NCI-H1694 (cell line): ENCODE measurements around the gene TMPRSS6.

ENCODE experiments used
- DNase-seq: peaks from one replicate; lab custom pipeline; 2025; lab: John Stamatoyannopoulos, UW

TMPRSS6 gene

DNA sequence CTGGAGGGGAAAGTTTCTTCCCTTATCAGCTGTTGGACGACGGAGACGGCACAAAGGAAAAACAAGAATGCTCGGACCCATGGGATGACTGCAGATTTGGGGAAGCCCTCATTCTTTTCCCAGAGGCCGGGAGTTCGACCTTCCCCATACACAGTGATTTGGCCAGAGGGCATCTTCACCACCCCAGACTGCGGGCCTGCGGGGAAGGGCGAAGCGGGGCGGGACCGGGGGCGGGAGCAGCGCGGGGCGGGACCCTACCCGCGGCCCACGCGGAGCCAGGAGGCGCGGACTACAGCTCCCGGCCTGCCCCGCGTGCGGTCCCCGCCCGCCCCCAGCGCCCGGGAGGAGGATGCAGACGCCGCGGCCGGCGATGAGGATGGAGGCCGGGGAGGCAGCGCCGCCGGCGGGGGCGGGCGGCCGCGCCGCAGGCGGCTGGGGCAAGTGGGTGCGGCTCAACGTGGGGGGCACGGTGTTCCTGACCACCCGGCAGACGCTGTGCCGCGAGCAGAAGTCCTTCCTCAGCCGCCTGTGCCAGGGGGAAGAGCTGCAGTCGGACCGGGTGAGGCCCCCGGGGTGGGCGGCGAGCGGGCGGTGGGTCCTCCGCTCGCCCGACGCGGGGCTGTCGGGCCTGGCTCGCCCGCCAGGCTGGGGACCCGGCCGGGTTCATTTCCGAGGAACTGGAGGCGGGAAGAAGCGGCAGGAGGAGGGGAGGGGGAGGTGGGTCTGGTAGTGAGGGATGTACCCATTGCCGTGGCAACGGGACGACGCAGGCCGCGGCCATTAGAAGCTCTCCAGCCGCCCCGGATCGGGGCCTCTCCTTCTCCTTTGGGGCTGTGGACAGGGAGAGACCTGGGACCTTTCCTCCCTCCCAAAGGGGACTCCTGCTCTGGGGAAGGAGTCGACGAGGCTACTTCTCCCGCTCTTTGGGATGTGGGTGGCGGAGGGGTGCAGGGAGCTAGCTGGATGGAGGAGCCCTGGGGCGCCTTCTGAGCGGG is 57.8 kb downstream of the TMPRSS6 start, which contains the start of gene KCTD17:
Gene KCTD17 (plus strand): TSS at position 352 of the 995 bp plus-strand sequence. CDS start 19 bp downstream, at position 371.
- peak; percentile 17 for DNase-seq

DNA sequence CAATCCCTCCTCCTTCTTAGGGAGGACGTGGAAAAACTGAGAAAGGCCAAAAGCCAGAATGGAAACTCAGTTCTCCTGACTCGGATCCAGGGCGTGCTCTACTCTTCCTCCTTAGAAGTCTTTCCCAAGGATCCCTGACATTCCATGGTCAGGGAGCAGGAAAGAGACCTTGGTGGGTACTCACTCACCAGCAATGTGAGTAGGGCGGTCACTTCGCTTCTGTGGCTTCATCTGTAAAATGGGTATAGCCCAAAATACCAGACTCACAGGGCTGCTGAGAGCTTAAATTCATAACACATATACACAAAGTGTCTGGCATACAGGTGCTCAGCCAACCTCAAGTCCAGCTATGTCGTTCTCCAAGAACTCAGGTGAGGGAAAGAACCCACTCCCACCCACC is 58.6 kb downstream of the TMPRSS6 start:
- DNase-seq: no peak

DNA sequence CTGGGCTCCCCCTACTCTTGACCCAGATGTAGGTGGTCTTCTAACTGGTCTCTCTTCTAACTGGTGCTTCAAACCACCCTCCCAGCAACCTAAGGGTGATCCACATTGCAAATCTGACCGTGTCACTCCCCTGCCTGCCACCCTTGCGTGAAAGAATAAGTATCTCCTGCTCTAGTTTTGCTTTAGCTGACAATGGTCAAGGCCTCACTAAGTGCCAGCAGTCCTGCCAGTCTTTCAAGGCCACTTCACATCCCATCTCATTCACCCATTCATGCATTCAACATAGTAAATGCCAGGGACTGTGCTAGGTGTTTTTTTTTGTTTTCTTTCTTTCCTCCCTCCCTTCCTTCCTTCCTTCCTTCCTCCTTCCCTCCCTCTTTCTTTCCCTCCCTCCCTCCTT is 60.3 kb downstream of the TMPRSS6 start:
- DNase-seq: no peak

DNA sequence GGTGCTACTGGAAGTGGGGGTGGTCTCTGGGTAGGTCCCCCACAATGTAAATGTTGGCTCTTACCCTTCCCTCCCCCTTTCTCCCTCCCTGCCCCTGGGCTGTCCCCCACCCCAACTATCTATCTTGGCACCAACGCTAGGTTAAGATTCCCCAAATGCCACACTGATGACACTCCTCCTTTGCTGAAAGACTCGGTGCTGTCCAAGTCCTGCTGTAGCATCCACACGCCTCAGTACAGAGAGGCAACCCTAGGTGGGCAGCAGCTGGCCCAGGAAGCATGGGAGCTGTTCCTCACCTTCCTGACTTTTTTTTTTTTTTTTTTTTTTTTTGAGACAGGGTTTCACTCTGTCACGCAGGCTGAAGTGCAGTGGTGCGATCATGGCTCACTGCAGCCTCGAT is 61.4 kb downstream of the TMPRSS6 start:
- no peak for DNase-seq

DNA sequence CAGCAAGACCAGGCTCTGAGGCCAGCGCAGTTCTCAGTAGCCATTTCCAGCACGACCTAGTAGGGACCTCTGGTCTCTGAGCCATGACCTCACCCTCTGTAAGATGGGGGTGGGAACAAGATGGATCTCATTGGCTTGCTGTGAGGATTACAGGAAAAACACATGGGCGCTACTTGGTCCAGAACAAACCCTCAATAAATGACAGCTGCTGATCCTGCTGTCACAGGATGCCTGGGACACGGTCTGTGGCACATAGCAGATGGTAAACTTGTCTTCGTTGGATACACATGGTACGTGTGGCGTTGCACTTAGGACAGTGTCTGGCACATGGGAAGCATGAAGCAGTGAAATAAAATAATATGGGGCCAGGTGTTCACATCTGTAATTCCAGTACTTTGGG is 62.5 kb downstream of the TMPRSS6 start:
- DNase-seq: peak; percentile 93

DNA sequence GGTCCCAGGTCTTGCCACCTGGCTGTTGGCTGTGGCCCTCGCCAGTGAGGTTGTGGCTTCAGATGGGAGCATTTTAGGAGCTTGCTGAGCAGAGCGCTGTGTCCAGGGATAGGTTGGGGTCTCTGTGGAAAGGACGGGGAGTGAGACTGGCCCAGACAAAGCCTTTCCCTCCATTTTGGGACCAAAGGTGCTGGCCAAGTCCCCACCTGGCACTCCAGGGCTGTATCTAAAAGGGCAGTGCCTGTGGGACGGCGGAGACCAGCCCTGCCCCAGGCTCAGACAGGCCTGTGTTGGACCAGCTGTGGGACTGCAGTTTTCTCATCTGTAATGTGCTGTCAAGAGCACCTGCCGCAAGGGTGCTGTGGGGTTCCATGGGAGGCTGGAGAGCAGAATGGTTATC is 62.9 kb downstream of the TMPRSS6 start:
- DNase-seq: no peak

DNA sequence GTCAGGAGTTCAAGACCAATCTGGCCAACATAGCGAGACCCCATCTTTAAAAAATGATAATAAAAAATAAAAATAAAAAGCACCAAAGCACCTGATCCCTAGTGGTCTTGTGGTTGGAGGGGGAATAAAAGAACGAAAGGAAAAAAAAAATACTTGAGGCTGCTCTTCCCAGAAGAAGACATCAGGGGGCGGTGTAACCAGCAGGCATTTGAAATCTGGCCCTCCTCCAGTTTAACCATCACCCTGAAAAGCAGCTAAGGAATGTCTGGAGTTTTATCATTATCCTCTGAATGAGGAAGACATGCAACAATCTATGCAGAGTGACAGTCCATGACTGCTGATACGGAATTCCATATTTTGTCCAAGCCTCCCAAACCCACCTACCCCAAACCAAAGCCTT is 63.6 kb downstream of the TMPRSS6 start:
- DNase-seq: peak; percentile 44

DNA sequence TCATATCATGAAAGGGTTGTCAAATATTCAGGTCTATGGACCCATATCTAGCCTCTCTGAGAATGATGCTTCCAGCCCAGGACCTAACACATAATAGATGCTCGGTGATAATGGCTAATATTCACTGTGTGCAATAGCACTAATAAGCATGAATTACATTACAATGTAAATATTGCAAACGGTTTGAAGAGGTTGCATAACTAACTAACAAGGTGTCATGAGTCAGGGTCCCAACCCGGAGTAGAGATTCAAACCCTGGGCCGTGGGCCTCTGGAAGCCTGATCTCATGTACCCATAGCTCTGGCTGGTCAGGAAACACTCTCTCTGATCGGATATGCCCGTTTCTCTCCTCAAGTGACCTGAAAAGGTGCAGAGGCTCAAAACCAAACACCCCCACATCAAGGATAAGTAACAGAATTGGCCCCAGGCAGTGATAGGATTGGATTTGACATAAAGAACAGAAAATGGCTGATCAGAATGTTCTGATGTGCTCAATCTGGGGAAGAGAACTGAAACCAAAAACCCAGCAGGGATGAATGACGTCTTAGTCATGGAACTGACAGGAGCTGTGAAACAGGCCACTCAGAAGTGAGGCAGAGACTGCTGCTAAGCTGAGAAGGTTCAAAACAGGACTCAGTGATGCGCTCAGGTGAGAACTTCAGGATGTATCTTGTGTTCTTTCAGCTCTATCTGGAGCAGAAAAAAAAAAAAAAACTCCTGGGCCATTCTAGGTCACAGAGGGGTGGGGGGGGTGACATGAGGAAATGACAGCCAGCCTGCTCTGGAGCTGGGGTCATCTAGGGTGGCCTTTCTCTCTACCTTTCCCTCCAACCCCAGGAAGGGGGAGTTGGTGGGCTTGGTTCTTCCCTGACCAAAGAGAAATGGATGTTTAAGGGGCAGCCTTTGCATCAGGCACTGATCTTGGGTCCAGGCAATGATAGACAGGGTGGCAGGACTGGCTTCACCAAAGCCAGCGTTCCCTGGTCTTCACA is 64.6 kb downstream of the TMPRSS6 start:
- no peak for DNase-seq

DNA sequence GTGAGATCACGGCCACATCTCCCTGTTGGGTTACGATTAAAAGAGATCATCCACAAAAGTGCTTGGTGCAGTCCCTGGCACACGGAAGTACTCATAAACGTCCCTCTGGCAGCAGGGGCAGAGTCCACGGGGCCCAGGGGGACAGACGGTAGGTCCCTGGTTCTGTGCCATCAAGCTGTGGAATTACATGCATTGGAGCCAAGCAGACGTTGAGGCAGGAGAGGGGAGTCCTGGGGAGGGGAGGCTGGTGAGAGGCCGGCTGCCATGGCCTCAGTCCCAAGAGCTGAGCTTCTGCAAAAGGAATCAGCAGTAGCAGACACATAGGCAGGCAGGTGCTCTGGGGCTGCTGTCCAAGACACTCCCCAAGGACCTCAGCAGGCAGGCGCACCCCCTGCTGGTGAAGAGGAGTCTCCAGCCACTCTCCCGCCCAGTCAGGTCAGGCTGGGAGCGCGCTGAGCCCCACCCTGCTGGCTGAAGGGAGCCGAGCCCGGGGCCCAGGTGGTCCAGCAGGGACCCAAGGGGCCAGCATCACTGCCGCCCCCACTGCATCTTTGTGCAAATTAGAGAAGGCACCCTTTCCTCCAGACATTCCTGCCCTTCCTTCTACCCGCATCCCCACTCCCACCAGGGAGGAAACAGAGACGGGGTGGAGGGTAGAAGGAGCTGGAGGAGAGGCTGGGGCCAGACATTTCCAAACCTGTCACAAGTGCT is 65.5 kb downstream of the TMPRSS6 start:
- no peak for DNase-seq

DNA sequence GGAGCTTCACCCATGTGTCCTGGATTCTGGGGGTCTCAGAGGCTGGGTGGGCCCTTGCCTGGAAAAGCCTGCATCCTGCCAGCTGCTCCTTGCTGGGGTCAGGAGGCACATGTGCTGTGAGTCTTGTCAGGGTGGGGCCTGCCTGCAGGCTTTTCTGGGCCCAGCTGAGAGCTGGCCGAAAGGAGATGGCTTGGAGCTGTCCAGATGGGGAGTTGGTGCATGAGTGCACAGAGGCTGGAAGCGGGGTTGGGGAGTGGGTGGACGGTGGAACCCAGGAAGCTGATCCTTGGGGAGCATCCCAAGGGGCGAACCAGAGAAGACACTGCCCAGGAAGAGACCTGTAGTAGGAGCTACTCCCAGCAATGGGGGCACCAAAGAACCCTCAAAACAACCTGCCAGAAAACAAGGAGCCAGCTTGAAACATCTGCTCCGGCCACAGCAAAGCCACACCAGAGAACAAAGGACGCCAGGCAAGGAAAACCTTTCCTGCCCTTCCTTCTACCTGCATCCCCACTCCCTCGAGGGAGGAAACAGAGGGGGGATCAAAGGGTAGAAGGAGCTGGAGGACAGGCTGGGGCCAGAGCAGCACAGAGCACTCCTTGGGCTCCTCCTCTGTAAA is 66.2 kb downstream of the TMPRSS6 start:
- DNase-seq: no peak

DNA sequence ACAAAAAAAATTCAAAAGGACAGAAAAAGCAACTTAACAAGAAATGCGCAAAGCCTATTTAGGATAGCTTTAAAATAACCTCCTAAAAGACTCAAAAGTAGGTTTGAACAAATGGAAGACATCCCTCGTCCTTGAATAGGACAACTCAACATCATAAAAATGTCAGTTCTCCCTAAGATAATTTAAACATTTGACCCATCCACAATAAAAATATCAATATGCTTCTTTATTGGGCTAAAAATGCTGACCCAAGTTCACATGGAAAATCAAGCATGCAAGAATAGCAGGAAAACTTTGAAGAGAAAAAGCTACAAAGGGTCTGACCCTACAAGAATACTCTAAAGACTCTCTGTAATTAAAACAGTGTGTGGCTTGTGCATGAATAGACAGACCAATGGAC is 70.0 kb downstream of the TMPRSS6 start:
- no peak for DNase-seq

DNA sequence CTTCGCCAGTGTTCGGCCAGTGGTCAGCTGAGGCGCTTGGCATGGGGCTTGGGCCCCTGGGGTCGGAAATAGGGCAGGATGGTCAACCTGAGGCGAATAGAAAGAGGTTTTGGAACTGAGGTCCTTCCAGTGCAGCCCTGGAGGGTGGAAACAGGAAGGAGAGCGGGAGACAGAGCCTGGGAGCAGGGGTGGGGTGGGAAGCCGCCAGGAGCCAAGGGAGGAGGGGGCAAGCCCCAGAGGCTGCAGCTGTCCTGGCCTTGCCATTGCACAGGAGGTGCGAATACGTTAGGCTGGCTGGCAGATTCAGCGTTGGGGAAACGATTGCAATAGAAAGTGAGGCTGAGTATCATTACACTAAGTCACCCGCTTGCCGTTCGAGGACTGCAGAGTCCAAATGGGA is 71.8 kb downstream of the TMPRSS6 start:
- no peak for DNase-seq

DNA sequence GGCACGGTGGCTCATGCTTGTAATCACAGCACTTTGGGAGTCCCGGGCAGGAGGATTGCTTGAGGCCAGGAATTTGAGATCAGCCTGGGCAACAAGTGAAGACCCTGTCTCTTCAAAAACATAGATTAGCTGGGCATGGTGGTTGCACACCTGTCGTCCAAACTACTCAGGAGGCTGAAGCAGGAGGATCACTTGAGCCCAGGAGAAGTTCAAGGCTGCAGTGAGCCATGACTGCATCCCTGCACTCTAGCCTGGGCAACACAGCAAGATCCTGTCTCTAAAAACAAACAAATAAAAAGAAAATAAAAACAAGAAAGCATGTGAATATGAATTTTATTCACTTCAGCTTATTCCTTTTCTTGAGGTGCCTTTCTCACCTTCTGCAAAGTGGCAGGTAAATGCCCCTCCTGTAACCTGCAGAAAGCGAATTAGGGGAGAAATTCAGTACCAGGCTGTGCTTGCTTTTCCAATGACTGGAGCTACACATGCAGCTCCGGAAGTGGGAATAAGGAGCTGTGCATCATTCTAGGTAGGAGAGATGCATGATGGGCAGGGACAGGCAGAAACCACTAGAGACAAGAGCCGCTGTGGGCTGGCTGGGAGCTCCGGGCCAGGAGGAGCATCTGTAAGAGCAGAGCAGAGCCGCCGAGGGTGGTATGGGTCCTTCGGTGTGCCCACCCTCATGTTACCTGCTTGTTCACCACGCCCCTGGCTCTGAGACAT is 72.7 kb downstream of the TMPRSS6 start:
- no peak for DNase-seq

DNA sequence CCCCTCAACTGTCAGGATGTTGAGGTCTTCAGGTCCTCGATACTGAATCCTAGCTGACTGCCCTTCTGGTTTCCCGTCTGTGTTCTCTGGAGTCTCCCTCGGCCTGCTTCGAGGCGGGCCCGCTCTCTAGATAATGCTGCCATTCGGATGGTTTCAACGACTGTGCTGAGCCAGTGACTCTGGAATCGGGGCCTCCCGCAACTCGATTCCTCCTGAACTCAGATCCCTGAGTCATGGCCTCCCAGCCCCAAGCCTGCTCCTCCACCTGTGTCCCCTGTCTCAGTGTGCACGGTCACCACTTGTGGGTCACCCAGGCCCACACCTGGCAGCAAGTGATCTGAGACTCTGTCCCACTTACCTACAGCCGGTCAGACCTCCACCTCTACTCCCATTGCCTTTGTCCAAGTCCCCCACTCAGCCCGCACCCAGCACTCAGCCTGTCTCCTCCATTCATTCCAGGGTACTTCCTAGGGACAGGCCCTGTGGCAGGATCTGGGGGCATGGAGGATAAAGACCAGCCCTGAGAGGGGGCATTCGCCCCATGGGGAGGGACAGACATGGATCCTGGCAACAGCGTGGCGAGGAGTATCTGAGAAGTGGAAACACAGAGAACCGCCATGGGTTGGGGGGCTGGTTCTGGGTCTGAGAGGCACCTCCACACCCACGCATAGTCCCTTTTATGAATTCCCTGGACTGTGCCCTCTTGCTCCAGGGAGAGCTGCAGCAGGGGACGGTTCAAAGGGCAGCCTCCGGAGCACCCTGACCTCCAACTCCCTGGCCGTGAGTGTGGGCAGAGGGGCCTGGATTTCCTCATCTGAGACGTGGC is 75.7 kb downstream of the TMPRSS6 start:
- no peak for DNase-seq

DNA sequence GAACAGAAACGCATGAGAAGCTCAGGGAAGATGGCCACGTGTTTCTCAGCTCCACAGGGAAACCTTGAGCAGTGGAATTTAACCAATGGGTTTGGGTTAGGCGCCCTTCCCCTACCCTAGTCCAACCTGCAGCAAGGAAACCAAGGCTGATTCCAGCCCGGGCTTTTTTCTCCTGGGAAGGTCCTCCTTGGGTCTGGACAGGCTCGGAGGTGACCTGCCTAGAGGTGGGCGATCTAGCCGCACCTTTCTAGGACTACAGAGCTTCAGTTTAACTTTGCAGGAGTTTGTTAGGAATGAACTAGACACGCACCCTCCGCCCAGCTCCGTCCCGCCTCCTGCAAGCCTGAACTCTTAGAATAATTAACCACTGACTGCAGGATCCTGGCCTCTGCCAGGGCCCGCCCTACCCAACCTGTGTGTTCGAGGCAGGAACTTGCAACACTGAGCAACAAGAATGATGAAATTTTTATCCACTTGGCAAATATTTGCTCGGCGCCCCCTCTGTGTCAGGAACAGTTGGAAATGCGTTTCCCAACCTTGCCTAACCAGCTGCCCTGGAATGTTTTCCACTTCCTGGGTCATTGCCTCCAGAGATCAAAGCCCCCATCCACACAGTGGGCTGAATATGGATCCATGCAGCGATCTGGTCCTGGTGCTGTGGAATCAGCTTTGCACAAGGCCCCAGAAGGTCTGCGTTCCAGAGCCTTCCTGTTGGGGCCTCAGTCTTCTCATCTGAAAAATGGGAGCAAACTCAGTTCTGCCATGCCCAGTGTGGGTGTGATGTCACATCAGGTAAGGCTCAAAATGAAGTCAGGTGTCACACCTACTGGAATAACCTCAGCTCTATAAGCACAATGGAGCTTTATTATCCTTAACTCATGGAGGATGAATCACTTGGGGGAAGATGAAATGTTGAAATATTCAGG is 76.7 kb downstream of the TMPRSS6 start:
- DNase-seq: no peak

DNA sequence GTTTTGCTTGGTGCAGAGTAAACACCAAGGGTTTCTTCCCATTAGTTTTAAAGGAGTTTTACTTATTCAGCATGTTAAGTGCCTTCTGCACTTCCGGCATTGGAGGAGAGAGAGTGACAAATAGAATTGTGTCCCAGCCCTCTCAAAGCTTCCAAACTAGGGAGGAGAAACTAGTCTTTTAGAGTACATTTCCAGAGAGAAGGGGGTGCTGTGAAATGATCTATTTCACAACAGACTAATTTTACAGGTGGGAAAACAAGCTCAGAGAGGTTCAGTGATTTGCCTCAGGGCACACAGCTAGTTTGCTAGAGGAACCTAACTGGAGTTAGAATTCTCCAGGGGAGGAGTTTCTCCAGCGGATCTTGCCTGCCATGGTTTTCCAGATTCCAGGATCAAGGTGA is 77.4 kb downstream of the TMPRSS6 start:
- no peak for DNase-seq

DNA sequence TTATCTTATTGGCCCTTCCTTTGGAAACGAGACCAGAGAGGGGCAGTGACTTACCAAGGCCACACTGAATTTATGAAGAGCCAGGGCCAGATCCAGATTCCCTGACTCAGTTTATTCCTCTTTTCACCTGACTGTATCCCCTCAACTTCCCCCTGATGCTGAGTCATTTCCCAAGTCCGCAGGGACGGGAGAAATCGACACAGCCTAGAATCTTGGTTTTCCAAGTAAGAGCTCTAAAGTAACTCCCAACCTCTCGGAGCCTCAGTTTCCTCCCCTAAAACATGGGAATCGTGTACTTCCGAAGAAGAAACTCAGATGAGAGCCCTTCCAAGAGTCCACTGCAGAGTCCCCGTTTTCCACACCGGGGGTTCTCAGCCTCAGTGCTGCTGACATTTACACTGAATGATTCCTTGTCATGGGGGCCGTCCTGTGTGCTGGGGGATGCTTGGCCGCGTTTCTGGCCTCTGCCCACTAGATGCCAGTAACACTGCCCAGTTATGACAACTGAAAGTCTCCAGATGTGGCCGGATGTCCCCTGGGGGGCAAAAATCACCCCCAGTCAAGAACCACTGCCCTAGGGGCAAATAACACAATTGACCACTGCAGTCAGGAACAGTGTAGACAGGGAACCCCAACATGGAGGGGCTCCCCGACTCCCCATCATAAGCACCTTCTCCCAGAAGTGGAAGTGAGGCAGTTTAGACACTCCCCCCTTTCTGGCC is 78.8 kb downstream of the TMPRSS6 start:
- DNase-seq: no peak
